GM18951 (cell line): Measurements from ENCODE around the gene PRAC1.

Source experiments
- POLR2A ChIP-seq: IDR thresholded peaks from 4 replicates; pipeline ENCODE4 v1.6.1; 2011; ENCODE audit warnings: mild to moderate bottlenecking; ENCODE audit not compliant: insufficient read length, insufficient read depth; ENCODE audit errors: extremely low read depth
- in situ Hi-C: fragments of 300-500 bp; cut with MboI; formaldehyde crosslinking; loops from one replicate; pipeline ENCODE4 v1.12.0; 2022; ENCODE audit warnings: low sequenced_read_pairs, mixed read lengths, inconsistent platforms; ENCODE audit not compliant: unreplicated experiment

Gene PRAC1

DNA sequence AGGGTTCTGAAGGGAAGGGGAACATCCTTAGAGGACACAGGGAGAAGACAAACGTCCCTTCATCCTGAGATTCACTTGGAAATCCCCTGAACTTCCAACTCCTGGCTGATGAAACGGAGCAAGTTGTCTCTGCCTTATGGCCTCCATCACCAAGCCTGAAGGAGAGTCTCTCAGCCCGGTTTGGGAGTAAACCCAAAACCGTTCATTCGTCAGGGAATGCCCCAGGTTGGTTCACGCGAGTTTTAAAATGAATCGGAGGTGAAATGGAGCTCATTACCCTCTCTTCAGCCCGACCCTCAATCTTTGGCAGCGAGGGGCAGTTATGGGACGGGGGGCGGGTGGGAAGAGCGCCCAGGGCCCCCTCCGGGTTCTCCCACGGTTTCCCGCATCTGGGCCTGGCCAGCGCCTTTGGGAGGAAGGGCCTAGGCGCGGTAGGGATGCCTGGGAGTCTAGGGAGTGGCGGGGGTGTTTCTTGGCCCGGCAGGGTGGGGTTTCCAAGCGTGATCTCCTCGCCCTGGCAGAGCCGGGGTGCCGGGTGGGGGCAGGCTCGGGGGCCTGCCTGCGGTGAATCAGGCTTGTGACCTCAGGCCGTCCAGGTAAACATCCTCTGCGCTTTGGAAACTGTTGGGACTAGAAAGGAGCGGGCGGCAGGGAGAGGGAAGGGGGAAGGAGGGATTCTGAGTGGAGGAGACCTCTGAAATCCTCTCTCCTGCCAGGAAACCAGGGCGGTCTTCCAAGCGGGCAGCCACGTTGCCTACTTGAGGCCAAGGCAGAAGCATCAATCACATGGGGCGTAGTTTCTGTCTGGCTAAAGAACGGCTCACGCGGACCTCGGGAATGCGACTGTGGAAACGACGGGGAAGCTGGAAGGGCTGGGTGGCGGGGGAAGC is 30.3 kb upstream of the PRAC1 start:
- in situ Hi-C loops, result no loop called here
- TF ChIP-seq POLR2A, result no peak

DNA sequence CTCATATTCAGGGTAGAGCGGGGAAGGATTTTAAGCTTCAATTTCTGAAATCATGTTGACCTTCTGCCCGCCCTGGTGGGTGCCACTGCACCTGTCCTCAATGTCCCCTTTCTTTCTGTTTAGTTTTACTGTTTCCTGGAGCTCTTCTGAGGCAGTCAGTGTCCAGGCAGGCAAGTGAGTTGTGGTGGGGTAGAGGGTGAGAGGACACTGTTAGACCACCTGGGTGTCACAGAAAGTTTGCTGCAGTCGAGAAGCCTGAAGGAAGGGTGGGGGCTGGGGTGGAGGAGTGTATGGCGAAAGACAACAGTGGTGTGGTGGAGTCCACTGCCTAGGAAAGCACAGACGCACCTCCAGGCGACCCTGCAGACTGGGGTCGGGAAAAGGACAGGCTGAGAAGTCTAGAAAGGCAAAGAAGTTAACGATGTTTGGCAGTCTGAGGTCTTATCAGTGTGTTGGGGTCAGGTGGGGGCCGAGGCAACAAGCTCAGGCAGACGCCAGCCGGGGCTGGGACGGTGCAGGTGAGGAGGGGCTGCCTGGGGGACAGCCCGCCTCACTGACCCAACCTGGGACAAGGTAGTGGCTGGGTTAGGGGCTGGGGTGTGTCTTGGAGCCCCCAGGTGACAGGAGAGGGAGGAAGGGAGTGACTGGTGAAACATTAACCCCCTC is 29.5 kb upstream of the PRAC1 start:
- in situ Hi-C loops, result no loop called here
- no peak for TF ChIP-seq POLR2A

DNA sequence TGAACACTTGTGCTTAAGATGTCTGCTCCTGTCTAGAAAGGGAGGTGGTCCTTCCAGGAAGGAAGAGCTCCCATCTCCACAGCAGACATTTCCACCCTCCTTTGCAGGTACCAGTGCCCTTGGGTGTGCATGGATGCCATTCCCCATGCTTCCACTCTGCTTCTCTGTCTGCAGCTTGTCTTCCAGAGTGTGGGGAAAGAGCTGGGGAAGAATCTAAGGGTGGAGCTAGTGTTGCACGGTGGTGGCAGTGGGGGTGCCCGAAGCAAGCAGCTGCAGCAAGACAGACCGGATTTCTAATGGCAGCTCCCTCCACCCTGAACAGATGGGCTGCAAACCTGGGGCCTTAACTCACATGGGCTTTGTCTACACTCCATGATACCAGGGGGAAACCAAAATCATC is 28.9 kb upstream of the PRAC1 start:
- in situ Hi-C loops, result no loop called here
- no peak for TF ChIP-seq POLR2A

DNA sequence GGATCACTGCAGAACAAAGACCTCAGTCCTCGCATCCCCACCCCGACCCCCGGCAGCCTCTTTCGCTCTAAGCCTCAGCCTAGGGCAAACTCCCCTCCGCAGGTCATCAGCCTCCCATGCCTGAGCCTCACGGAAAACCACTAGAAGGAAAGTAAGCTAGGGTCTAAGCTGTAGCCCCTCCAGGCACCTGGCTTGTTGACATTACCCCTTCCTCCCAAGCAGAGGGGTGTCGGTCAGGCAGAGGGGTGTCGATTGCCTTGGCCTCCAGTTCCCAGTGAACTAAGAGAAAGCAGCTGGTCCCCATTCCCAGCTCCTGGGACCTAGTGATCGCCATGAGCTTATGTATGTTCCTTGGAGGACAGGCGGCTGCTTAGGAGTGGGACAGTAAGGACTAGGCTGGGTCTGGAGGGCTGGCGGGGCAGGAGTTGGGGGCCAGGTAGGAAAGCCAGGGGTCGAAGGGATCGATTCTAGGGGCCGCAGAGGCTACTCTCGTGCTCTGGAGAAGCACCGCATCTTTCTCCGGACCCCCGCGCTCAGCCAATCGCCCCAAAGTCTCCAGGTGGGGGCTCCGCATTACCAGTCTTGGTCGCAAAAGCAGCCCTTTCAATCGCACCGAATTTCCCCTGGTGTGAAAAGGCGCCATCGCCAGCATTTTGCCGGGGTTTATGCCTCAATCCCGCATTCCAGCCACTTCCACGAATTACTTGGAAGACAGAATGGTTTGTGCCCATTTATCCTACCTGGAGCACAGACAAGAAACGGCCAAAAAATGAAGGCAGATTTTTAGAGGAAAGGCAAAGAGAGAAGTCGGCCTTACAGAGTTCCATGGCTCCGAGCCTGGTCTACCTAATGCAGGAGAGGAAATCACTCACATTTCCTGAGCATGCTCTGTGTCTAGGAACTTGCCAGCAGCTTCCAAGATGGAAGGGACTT is 27.6 kb upstream of the PRAC1 start:
- no peak for TF ChIP-seq POLR2A
- in situ Hi-C loops, result no loop called here

DNA sequence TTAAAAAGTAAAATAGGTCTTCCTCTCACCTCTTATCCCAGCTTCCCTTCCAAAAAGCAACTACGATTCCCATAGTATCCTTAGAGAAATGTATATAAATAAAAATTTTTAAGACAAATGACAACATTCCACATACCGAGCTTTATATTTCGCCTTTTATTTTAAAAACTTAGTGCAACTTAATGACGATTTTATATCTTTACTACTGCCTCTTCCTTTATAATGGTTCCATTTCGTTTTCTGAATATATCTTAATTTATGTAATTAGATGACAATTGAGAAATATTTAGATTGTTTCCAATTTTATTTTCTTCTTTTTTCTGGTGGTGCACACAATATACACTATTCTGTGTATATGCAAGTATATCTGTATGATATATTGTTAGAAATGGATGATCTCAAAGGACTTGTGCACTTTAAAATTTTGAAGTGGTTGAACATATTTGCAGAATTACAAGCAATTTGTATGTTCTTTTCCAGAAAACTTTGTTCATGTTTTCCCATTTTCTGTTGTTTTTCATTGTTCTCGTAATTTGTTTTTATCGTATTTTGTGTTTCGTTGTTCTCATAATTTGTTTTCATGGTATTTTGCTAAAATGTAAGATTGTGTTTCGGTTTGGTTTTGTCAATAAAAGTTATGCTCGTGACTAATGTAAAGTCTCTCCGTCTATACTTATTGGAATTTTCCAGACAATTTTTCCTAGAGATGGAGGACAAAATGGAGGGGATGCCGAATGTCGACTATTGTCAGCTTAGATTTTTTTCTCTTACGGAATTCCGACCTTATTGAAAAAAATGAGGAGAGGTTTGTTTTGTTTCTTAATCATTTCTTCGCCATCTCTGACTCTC is 26.6 kb upstream of the PRAC1 start:
- TF ChIP-seq POLR2A, result no peak
- in situ Hi-C loops, result no loop called here

DNA sequence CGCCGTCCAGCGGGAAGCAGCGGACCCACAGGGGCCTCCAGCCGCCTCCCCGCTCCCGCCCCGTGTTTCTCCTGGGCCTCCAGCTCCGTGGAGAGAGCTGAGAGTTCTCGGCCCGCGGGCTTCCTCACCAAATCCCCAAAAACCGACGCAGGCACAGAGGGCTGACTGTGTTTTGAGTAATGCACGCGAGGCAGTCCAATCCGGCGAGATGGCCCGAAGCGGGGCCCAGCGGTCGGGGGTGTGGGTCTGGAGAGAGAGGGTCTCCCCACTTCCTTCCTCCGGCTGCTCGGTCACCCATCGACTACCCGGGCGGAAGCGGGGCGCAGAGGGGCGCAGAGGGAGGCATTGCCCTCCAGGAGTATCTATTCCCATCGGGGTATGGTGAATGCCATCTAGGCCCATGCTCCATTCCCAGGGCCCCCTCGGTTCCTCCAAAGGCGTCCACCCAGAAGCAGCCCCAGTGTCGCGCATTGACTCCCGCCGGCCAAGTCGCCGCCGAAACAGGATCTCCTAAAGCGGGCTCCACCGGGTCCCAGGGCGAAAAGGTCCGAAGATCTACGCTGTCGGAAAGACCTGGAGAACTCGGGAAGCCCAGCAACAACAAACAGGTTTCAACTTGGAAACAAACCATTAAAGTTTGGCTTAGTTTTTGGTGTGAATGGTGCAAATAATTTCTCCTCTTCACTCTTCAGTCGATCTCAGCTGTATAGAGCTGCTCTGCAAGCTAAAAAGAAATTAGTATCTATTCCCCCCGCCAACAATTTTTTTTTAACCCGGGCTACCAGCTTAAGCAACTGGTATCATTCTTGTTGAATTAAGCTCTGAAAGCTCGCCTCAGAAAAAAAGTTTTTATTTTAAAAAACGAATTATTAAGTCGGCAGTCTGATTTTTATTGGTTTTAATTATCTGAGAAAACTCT is 25.4 kb upstream of the PRAC1 start:
- TF ChIP-seq POLR2A, result no peak
- in situ Hi-C loops, result no loop called here

DNA sequence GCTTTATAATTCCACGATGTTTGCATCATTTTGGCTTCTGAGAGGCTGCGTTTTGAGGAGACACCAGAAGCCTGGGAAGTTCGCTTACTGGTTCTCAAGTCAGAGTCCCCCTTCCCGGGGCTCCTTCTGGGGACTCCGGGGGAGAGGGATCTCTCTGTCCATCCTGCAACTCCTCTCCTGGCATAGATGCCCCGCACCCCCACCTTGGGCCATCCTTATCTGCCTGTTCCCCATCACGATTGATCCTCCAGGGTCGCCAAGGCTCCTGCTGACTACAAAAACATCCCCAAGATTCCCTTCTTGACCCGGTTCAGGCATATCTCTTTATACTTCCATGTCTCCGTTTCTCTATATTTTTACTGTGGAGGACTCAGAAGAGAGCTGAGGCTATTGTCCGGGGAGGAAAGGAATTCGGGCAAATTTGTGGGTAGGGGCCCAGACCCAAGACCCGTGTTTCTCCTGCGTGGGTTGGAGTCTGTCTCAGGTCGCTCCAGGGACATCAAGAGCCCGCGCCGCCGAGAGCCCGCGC is 24.7 kb upstream of the PRAC1 start:
- in situ Hi-C loops, result no loop called here
- no peak for TF ChIP-seq POLR2A

DNA sequence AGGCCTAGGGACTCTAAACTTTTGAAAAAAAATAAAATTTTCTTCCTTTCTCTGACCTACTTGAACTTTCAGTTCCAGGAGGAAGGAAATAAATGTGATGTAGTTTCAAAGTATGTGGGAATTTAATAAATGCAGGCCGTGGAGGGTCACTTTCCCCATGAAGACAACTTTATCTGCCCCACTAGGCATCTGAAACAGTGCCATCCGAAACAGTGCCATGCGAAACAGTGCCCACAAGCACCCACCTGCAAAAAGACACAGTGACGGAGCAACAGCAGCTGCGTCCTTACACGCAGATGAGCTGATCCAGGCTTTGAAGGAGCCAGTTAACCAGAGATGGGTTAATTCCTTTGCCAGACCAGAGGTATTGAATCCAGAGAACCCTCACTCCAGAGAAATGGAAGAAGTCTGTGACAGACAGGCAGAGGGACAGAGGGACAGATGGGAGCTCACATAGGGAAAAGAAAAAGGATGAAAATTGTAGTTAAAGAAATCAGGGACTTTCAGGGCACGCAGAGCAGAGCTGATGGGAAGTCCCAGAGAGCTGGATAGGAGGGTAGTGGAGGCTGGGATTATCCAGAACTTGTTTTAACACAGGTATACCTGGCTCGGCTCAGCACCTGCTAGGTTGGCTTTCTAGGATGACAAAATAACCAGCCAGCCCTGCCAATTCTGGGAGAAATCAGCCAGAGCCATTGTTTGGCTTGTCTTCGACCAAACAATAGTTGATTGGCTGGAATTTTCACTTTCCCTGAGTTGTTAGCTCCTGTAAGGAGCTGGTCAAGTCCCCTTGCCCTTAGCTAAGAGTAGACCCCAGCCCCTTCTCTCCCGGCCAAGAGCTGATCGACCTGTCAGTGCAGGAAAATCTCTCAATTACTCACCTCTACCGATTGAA is 23.3 kb upstream of the PRAC1 start:
- TF ChIP-seq POLR2A, result no peak
- in situ Hi-C loops, result no loop called here

DNA sequence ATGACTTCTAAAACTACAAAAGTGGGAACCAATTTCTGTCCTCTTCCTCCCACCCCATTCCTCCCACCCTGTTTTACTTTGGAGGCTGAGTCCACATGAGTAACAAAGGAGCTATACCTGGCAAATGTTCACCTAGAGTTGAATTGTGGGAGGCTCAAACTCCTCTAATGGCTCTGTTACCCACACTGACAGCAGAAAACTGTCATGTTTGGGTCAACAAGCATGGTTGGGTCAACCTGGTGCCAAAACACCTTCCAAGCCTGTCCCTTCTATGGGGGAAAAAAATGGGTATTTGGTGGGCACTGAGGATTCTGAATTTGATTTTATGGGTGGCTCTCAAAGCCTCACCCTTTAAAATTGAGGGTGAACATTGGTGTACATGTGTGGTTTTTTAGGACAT is 18.2 kb upstream of the PRAC1 start:
- no peak for TF ChIP-seq POLR2A
- in situ Hi-C loops, result no loop called here

DNA sequence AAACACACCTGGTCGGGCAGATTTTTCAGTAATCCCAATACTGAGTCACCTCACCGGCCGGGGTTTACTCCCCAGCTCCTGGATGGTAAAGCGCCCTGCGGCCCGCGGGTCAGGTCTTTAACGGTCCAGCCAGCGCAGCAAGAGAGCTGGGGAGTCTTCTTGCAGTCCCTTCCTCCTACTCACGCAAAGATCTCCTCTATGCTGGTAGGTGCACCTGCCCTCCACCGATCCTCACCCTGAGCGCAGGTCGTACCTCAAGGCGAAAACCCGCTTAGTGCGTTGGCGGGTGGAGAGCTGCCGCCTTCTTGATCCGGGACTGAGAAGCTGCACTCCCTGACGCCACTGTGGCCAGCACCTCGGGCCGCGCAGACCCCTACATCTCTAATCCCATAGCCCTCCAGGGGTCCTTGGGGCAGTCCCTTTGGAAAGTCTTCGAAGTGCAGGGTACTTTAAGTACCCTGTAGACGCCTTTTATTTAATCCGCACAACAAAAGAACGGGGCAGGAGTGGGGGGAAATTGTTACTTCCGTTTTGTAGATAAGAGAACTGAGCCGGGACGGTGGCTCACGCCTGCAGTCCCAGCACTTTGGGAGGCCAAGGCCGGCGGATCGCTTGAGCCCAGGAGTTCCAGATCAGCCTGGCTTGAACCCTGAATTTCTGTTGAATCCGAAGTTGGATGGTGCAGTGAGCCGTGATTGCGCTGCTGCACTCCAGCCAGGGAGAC is 16.6 kb upstream of the PRAC1 start:
- in situ Hi-C loops, result no loop called here
- TF ChIP-seq POLR2A, result no peak
